ENCODE results near the gene MAPRE3.

The MAPRE3 gene

GRCh38 chr2:27018142-27018541 lies 47.7 kb downstream of the MAPRE3 start:
- DNase-seq: no peak

GRCh38 chr2:27019459-27019858 lies 49.0 kb downstream of the MAPRE3 start:
- no peak for DNase-seq

GRCh38 chr2:27019931-27020855 lies 49.8 kb downstream of the MAPRE3 start:
- DNase-seq: no peak

- no peak for DNase-seq
Measured at GRCh38 chr2:27021253-27022049, 51.0 kb downstream of the MAPRE3 start.

- DNase-seq: no peak
Measured at GRCh38 chr2:27023740-27024139, 53.3 kb downstream of the MAPRE3 start.

GRCh38 chr2:27024188-27024587 lies 53.8 kb downstream of the MAPRE3 start:
- DNase-seq: no peak

GRCh38 chr2:27024812-27025211 lies 54.4 kb downstream of the MAPRE3 start:
- DNase-seq: no peak

- DNase-seq: no peak
Measured at GRCh38 chr2:27025281-27025800, 54.9 kb downstream of the MAPRE3 start.

- DNase-seq: no peak
Measured at GRCh38 chr2:27025861-27026851, 55.7 kb downstream of the MAPRE3 start.

- DNase-seq: no peak
Measured at GRCh38 chr2:27027211-27027651, 56.8 kb downstream of the MAPRE3 start.

GRCh38 chr2:27029051-27029450 lies 58.6 kb downstream of the MAPRE3 start:
- no peak for DNase-seq

GRCh38 chr2:27032495-27033252 lies 62.2 kb downstream of the MAPRE3 start, which contains the start of gene TMEM214:
TSS of gene TMEM214 (plus strand) at chr2:27032965. CDS start at chr2:27033016, 51 bp downstream.
- peak; percentile 87 for DNase-seq

GRCh38 chr2:27033253-27033852 lies 62.9 kb downstream of the MAPRE3 start:
- DNase-seq: no peak

- no peak for DNase-seq
Measured at GRCh38 chr2:27038012-27038411, 67.6 kb downstream of the MAPRE3 start.

- DNase-seq: no peak
Measured at GRCh38 chr2:27038631-27039339, 68.3 kb downstream of the MAPRE3 start.

- DNase-seq: no peak
Measured at GRCh38 chr2:27039426-27039825, 69.0 kb downstream of the MAPRE3 start.

- no peak for DNase-seq
Measured at GRCh38 chr2:27039871-27040270, 69.4 kb downstream of the MAPRE3 start.

GRCh38 chr2:27040282-27040681 lies 69.8 kb downstream of the MAPRE3 start:
- DNase-seq: no peak

GRCh38 chr2:27041752-27042151 lies 71.3 kb downstream of the MAPRE3 start:
- DNase-seq: no peak

GRCh38 chr2:27042159-27042661 lies 71.8 kb downstream of the MAPRE3 start:
- no peak for DNase-seq
